Left lung (tissue), 10 donors: ENCODE measurements around the gene P2RX4. TPM values are rescaled to one million over a fixed set of nuclear protein-coding genes. Genes with fewer than 3 reads are reported as not detected.
A peak's percentile ranks its signal among the peaks of the same experiment; 100 is the strongest.

Experiments
- ATAC-seq: fragments of 200-7000 bp; cut with Tn5 transposase; one replicate; pipeline ENCODE4 v1.9.1; 2020; ENCODE audit warnings: moderate library complexity
- DNase-seq, 4 donors: peaks; one replicate each; pipeline ENCODE4 v3.0.0-alpha.2; 2013 to 2020
- H3K27ac ChIP-seq, 2 donors: fragments of 200-600 bp; sonication (generic) in 1 of 2; one replicate each; pipeline versions ENCODE4 v1.5.0 to v1.8.0; 2020 to 2021
- H3K27me3 ChIP-seq, 2 donors: fragments of 200-600 bp; sonication (generic) in 1 of 2; one replicate each; pipeline versions ENCODE4 v1.5.0 to v1.8.0; 2020 to 2021
- H3K36me3 ChIP-seq, 2 donors: fragments of 200-600 bp; sonication (generic) in 1 of 2; one replicate each; pipeline versions ENCODE4 v1.5.0 to v1.8.0; 2020 to 2021
- H3K4me1 ChIP-seq, 2 donors: fragments of 200-600 bp; one replicate each; pipeline ENCODE4 v1.8.0; 2021
- H3K4me3 ChIP-seq, 2 donors: fragments of 200-600 bp; sonication (generic) in 1 of 2; one replicate each; pipeline versions ENCODE4 v1.5.0 to v1.8.0; 2020 to 2021; ENCODE audit warnings: mild to moderate bottlenecking in 1 of 2
- H3K9me3 ChIP-seq, 2 donors: fragments of 200-600 bp; sonication (generic) in 1 of 2; one replicate each; pipeline versions ENCODE4 v1.5.0 to v1.8.0; 2020 to 2021
- intact Hi-C, 2 donors: fragments of 100-400 bp; cut with DNase I; formaldehyde crosslinking; loops; one replicate each; pipeline versions ENCODE4 v1.11.2 to v1.14.2; 2022
- polyA plus RNA-seq, 6 donors: library from polyadenylated mRNA; unstranded; fragments of 120-200 nt; gene quantifications; one replicate each; pipeline ENCODE4 v1.2.1, GENCODE V29; 2013; ENCODE audit not compliant: insufficient read length in 6 of 6
- total RNA-seq, 2 donors: library from RNA; stranded (reverse); fragmentation: NEBNext Ultra II Directional; extraction: Animal tissue kit (Norgen Biotek cat#: 25700); gene quantifications; one replicate each; pipeline ENCODE4 v1.2.1, GENCODE V29; 2021
- TF ChIP-seq, protein P1 (sequence below), 2 donors: fragments of 200-600 bp; sonication (generic) in 1 of 2; IDR thresholded peaks; one replicate each; pipeline versions ENCODE4 v1.5.0 to v1.8.0; 2021; ENCODE audit warnings: antibody characterized with exemption in 2 of 2
- donor health status: DM: no; HTN: yes; CAD: no.
- donor health status: DM: no; HTN: no; CAD: no.

P2RX4 gene
- total and polyA plus RNA-seq, 8 donors = 29.2 to 75.1 (median 31.2) TPM

DNA sequence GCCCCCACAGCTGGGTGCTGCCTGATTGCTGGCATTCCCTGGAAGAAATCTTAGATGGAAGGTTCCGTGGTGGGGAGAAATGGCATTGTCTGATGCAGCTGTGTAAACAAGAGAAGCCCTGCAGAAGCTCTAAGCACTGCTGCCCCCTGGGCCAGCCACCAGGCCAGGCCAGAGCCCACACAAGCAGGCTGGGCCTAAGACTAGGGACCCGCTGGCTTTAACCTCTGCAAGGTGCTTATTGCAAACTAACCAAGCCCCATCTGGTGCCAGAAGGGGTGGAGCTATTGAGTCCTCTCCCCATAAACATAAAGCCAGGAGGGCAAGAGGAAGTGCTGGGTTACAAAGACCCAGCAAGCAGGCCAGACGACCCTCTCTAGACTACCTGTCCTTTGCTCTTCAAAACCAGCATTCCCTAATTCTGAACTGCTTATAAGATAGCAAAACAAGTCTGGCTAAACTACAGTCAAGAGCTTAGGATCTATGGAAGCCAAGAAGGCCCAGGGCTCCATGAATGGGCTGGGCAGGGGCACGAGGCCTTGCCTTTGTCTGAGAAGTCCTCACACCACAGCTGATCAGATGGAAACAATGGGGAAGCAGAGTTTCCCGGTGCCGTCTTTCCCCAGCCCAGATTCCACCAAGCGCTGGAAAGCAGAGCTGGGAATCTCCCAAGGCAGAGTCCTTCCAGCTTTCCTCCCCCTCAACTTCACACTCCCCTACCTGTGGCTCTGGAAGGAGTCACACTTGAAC is 28.8 kb downstream of the P2RX4 start:
- H3K27ac ChIP-seq = peak overlapping the region in 1 of 2 donors; percentile 80
- ATAC-seq = no peak
- DNase-seq = peak in 2 of 4 donors; percentile 17 to 45
- TF ChIP-seq, protein P1, sequence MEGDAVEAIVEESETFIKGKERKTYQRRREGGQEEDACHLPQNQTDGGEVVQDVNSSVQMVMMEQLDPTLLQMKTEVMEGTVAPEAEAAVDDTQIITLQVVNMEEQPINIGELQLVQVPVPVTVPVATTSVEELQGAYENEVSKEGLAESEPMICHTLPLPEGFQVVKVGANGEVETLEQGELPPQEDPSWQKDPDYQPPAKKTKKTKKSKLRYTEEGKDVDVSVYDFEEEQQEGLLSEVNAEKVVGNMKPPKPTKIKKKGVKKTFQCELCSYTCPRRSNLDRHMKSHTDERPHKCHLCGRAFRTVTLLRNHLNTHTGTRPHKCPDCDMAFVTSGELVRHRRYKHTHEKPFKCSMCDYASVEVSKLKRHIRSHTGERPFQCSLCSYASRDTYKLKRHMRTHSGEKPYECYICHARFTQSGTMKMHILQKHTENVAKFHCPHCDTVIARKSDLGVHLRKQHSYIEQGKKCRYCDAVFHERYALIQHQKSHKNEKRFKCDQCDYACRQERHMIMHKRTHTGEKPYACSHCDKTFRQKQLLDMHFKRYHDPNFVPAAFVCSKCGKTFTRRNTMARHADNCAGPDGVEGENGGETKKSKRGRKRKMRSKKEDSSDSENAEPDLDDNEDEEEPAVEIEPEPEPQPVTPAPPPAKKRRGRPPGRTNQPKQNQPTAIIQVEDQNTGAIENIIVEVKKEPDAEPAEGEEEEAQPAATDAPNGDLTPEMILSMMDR (IDR thresholded peaks at IDR 0.05) = no peak
- intact Hi-C loops = no loop called here
- no peak overlapping the region for H3K4me3 ChIP-seq
- H3K9me3 ChIP-seq = no peaks in the 10 kb centered on the region
- H3K4me1 ChIP-seq = peaks cover 2 to 44% of the 10 kb centered on the region in 2 donors
- no peaks in the 10 kb centered on the region for H3K27me3 ChIP-seq
- peaks cover 0 to 77% of the 10 kb centered on the region in 2 donors for H3K36me3 ChIP-seq

DNA sequence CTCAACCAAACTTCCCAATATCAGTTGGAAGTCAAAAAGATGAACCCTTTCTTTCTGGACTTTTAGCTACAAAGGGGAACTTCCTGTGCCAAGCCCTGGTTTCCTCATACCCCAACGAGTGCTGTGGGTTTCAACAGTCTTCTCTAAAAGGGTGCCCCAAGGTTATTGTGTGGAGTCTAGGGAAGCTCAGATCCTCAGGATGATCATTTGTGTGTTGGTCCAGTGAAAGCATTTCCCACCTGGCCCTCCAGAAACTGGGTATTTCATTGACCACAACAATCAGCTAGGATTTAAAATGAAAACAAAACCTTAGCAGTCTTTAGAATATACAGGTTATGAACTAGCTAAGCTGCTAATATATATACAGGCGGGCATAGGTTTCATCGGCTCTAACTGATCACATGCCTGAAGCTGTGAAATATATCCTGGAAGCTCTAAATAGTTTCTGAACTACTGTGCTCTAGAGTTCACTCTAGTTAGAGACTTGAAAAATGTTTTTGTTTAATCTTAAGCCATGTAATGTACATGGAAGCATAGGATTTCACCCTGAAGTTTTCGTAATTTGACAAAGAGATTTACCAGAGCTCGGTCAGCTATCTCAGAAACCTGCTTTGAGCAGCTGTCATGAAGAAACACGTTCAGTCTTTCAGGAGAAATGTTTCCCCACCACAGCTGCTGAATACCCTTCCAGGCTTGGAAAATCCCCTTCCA is 29.6 kb downstream of the P2RX4 start:
- Histone ChIP-seq H3K27me3 (no peaks in the 10 kb centered on the region), H3K36me3 (peaks cover 0 to 77% of the 10 kb centered on the region in 2 donors), H3K27ac (peak overlapping the region in 1 of 2 donors; percentile 80), H3K4me1 (peaks cover 2 to 44% of the 10 kb centered on the region in 2 donors), H3K4me3 (no peak overlapping the region), H3K9me3 (no peaks in the 10 kb centered on the region)
- ATAC-seq (peak; percentile 28), DNase-seq (no peak)
- intact Hi-C loops = no loop called here
- TF ChIP-seq, protein P1 (IDR thresholded peaks at IDR 0.05) = no peak

DNA sequence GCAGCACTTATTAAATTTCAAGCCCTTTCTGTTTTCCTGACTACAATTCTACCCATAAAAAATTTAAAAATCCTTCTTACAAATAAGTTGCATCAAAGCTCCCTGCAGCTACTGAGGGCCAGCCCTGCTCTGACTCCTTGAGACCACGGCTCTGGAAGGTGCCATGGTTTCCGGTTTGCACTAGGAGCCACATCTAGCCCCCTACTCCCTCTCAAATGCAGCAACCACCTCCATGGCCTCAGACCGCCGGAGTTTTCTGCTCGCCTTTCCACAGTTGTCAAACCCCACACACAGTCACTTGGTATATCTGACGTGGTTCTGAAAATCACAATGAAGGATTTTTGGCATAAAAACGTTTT is 30.1 kb downstream of the P2RX4 start:
- intact Hi-C loops = no loop called here
- peaks cover 0 to 77% of the 10 kb centered on the region in 2 donors for H3K36me3 ChIP-seq
- H3K4me1 ChIP-seq = peaks cover 2 to 44% of the 10 kb centered on the region in 2 donors
- no peaks in the 10 kb centered on the region for H3K9me3 ChIP-seq
- H3K27ac ChIP-seq = peak overlapping the region in 1 of 2 donors; percentile 80
- DNase-seq = peak in 1 of 4 donors; percentile 44
- no peak for ATAC-seq
- H3K27me3 ChIP-seq = no peaks in the 10 kb centered on the region
- TF ChIP-seq, protein P1 (IDR thresholded peaks at IDR 0.05) = no peak
- no peak overlapping the region for H3K4me3 ChIP-seq

DNA sequence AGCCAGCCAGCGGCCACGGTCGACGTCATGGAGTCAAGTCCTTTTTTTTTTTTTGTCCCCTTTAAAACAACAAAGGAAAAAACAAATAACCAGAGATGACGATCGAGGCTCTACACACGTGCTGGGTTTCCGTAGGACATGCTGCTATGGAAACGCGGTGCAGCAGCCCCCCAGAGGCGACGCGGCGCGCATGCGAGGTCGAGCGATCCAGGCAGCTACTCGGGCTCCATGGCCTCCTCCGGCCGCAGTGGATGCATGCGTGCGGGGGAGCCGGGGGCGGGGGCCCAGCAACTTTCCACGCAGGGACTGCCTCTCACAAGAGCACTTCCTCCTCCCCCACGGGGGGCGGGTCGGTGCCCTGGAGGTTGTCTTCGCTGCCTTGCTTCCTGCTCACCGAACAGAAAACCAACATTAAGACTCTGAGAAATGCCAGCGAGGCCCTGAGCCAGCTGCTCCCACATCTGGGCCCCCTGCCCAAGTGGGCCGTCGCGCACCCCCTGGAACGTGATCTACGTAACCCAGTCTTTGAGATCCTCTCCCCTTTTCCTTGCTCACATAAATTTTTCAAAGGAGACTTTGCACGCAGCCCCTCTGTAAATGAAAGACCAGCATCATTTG is 30.7 kb downstream of the P2RX4 start:
- Histone ChIP-seq H3K9me3 (no peaks in the 10 kb centered on the region), H3K4me1 (peaks cover 2 to 44% of the 10 kb centered on the region in 2 donors), H3K4me3 (peak overlapping the region in 1 of 2 donors; percentile 1), H3K27me3 (no peaks in the 10 kb centered on the region), H3K36me3 (peaks cover 0 to 77% of the 10 kb centered on the region in 2 donors), H3K27ac (peak overlapping the region in 1 of 2 donors; percentile 80)
- intact Hi-C loops = no loop called here
- peak; percentile 54 for ATAC-seq
- peak in 3 of 4 donors; percentile 57 to 93 (median 69) for DNase-seq
- TF ChIP-seq, protein P1 (IDR thresholded peaks at IDR 0.05) = no peak
